ENCODE data around the gene STIL.
"Not testable (repeated sequence)": the region's sequence is repeated elsewhere in the genome, so short reads cannot be mapped to it uniquely, and the experiment has no call there.

The STIL gene

GRCh38 chr1:47313915-47314664 lies at the start of gene STIL:
Gene STIL (minus strand): TSS chr1:47314147. CDS start chr1:47310319, 3,828 bp downstream.
- DNase-seq (ENCODE audit: low read depth in 2 of 2) = peak; percentile 92

DNA sequence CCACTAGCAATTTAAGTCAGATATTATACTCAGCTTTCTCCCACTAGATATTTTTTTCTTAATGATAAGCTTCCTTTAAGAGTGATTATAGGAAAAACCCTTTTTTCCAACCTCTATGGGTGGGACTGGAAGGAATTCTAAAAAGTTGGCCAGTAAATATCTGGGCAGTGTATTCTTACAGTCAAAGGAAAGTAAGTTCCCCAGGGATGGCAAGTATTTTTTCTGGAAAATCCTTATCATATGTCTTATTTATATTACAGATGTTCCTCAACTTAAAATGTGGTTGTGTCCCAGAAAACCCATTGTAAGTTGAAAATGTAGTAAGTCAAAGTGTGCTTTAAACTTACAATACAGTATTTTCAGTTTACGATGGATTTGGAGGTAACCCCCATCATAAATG lies 48.9 kb upstream of the STIL start:
- no peak for DNase-seq (ENCODE audit: low read depth in 2 of 2)

DNA sequence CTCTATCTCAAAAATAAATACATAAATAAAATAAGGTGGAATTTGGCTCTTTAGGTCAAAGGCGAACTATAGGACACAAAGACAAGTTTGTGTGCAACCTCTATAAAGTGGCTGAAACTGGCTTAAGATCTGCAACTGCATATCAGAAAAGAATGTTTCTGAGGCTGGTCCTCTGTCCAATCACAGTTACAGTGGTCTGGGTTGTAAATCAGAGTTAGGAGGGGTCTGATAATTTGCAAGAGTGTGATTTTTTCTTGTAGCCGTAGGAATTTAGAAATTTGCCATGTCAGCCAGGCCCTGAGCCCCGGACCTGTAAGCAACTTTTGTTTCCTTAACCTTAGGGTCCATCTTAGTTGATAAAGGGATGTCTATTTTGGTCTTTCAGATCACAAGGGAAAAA lies 47.4 kb upstream of the STIL start:
- no peak for DNase-seq (ENCODE audit: low read depth in 2 of 2)

- DNase-seq (ENCODE audit: low read depth in 2 of 2) = no peak
These were observed 37.4 kb upstream of the STIL start for GRCh38 chr1:47351305-47351704.

GRCh38 chr1:47348246-47348645 lies 34.3 kb upstream of the STIL start:
- DNase-seq (ENCODE audit: low read depth in 2 of 2) = no peak

DNA sequence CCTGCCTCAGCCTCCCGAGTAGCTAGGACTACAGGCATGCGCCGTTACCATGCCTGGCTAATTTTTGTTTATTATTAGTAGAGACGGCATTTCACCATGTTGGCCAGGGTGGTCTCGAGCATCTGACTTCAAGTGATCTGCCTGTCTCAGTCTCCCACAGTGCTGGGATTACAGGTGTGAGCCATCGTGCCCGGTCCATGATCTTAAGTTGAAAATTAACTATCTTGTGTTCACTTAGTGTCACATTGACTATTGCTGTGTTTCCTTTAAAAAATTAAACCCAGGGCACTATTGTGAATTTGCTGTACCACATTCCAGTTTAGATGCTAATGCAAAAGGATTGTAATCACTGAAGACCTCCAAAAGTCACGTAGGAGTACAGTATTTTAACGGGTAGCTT lies 33.8 kb upstream of the STIL start:
- DNase-seq (ENCODE audit: low read depth in 2 of 2) = no peak

DNA sequence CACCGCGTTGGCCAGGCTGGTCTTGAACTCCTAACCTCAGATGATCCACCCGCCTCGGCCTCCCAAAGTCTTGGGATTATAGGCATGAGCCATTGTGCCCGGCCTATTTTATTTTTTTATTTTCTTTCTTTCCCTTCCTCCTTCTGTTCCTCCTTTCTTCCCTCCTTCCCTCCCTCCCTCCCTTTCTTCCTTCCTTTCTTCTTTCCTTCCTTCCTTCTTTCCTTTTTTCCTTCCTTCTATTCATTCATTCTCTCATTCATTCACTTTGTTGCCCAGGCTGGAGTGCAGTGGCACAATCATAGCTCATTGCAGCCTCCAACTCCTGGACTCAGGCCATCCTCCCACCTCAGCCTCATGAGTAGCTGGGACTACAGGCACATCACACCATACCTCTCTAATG lies 33.0 kb upstream of the STIL start:
- DNase-seq (ENCODE audit: low read depth in 2 of 2) = not testable (repeated sequence)

DNA sequence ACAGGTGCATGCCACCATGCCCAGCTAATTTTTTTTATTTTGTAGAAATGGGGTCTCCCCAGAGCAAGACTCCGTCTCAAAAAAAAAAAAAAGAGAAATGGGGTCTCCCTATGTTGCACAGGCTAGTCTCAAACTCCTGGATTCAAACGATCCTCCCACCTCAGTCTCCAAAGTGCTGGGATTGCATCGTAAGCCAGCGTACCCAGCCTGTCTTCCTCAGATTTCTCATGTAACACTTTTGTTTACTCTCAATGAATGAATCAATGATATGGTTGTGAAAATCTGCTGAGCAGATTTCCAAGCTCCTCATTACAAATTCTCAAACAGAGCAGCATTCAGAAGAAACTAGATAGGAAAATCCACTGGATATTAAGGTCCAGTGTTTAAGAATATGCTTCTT lies 26.3 kb upstream of the STIL start:
- DNase-seq (ENCODE audit: low read depth in 2 of 2) = no peak

- DNase-seq (ENCODE audit: low read depth in 2 of 2) = no peak
These were observed 24.5 kb upstream of the STIL start for GRCh38 chr1:47338249-47339077.

DNA sequence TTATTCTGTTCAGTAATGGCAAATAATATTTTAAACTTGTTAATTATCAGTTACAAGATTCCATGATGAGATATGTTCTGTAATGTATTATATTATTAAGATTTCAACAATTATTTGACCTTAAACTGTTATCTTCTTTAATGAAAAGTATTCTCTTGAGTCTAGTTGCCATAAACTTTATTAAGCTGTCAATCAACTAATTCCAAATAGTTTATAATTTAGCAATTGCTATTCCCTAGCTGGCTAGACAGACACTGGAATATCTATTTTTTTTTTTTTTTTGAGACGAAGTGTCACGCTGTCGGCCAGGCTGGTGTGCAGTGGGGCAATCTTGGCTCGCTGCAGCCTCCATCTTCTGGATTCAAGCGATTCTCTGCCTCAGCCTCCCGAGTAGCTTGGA lies 23.4 kb upstream of the STIL start:
- no peak for DNase-seq (ENCODE audit: low read depth in 2 of 2)

DNA sequence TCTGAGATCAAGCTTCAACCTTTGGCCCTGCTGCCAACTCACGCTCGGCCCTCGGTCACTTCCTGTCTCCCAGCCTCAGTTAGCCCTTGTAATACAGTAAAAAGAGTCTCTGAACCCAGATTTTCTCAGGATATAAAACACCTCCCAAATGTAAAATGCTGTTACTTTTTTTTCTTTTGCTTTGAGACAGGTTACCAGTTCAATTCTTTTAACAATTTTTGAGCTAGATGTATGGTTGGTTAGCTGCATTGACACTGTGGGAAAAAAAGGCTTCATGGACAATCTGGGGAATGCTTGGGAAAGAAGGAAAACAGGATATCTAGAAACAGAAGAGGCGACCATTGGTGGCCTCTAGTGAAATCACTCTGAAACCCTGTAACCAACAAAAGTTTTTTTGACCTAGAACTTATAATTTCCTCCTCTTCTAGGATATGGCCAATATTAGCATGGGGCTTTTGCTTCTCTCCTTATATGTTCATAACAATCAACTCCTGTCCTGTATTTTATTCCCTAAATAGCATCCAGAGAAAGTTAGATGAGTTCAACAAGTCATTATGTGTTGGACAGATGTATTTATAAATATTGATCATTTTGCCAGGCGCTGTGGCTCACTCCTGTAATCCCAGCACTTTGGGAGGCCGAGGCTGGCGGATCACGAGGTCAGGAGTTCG lies 21.0 kb upstream of the STIL start:
- DNase-seq (ENCODE audit: low read depth in 2 of 2) = no peak

- peak; percentile 34 to 35 for DNase-seq (ENCODE audit: low read depth in 2 of 2)
These were observed 20.2 kb upstream of the STIL start for GRCh38 chr1:47333922-47334764.

DNA sequence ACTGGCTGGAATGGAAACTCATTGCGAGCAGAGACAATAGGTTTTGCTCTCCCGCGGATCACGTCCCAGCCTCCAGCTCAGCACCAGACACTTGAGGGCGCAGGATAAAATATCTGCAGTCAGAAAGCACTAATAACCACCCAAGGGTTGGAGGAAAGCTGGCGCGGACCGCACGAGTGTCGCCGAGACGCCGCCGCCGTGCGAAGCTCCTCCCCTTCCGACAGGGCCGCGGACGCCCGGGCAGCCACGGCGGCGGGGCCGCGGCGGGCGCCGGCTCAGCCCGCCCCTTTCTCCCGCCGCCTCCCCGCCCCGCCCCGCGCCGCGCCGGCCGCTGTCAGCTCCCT lies 19.6 kb upstream of the STIL start, which contains the start of gene CMPK1:
Gene CMPK1 (plus strand): TSS at position 213 of the 344 bp plus-strand sequence. CDS start 156 bp downstream, outside the sequence.
- DNase-seq (ENCODE audit: low read depth in 2 of 2) = peak; percentile 52 to 55

- no peak for DNase-seq (ENCODE audit: low read depth in 2 of 2)
These were observed 19.0 kb upstream of the STIL start for GRCh38 chr1:47332779-47333577.

DNA sequence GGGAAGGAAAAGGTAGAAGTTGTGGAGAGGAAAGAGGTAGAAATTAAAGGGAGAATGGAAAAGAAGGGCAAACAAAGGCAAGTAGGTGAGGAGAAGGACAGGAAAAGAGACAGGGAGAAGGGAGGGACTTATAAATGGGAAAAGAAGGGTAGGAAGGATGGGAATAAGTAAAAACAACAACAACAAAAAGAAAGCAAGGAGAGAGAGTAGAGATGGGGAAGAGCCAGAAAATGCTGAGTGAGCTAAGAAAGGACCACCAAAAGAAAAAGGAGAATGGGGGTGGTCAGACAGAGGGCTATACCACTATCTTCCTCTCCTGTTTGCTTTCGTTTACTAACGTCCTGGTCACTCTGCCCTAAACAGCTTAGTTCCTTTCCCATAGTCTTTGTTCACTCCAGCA lies 17.9 kb upstream of the STIL start:
- DNase-seq (ENCODE audit: low read depth in 2 of 2) = no peak

DNA sequence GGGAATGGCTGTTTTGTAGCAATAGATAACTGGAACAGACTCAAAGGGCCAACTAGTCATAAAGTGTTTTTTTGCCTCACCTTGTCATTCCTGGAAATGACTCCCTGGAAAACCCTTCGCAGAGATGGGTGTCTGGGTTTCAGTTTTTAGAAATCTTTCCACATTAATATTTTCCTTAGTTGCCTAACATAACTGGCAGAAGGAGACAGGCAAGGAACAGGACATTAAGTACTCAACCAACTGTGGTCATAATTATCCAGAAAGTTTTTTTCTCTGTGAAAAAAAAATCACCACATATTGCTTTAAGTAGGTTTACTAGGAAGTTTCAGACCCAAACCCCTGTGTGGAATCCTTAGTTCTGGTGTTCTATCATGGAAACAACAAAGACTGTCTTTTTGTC lies 16.3 kb upstream of the STIL start:
- DNase-seq (ENCODE audit: low read depth in 2 of 2) = no peak

- DNase-seq (ENCODE audit: low read depth in 2 of 2) = no peak
These were observed 15.0 kb upstream of the STIL start for GRCh38 chr1:47328992-47329391.

DNA sequence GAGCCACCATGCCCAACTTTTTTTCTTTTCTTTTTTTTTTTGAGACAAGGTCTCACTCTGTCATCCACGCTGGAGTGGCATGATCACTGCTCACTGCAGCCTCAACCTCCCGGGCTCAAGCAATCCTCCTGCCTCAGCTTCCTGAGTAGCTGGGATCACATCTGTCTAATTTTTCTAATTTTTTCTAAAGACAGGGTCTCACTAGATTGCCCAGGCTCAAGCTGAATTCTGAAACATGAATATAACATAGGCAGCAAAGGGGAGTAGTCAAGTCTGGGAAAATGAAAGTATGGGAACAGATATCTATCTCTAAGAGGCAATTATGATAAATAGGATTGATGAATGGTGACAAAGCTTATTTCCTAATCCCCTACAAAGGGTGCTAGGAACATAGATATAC lies 12.3 kb upstream of the STIL start:
- DNase-seq (ENCODE audit: low read depth in 2 of 2) = no peak

DNA sequence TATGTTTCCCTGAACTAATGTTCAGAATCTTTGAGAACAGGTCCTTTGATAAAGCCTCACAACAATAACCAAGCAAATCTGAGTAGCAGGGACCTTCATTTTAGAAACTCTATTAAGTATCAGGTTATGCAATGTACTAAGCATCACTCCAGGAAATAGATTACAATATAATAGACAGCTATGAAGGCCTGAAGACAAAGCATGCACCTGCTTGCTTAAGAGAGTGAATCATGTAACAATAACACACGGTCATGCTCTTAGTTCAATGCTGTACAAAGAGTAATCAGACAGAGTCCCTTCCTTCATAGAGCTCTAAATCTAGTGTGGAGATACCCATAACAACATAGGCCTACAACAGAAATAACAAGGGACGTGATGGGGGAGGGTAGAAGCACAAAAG lies 11.6 kb upstream of the STIL start:
- no peak for DNase-seq (ENCODE audit: low read depth in 2 of 2)

DNA sequence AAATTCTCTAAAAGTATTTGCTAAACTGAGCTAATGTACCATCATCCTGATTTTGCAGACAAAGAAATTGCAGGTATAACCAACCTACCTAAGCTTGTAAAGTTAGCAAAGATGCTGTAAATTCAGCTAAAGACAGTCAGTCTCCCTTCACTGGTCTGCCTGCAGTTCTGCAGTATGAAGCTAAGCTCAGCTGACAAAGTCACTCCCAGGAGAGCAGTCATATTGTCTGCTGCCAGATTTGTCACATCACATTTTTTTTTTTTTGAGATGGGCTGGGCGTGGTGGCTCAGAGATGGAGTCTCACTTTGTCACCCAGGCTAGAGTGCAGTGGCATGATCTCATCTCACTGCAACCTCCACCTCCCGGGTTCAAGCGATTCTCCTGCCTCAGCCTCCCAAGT lies 10.7 kb upstream of the STIL start:
- DNase-seq (ENCODE audit: low read depth in 2 of 2) = no peak

DNA sequence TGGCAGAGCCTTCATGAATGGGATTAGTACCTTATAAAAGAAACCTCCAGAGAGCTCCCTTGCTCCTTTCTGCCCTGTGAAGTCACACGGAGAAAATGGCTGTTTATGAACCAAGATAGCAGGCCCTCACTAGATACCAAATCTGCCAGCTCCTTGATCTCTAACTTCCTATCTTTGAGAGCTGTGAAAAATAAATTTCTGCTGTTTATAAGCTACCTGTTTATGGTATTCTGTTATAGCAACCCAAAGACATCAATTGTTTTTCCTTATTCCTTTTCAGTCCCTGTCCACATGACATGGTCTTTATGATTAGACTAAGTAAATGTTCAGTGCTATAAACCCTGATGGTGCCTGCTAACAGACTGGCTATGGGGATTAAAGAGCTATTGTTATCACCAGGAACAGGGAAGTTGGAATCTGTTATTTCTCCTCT lies 9.7 kb upstream of the STIL start:
- no peak for DNase-seq (ENCODE audit: low read depth in 2 of 2)
